ENCODE data around the gene PNPLA3.

Gene PNPLA3

GRCh38 chr22:43882122-43882767 is 41.4 kb upstream of the PNPLA3 start:
- no peak overlapping the region for H2AFZ ChIP-seq (ENCODE audit: insufficient read depth, low read length, poor library complexity)
- H3K18ac ChIP-seq (ENCODE audit: low read length) = no peak overlapping the region
- no peak overlapping the region for H4K91ac ChIP-seq (ENCODE audit: low read depth, low read length)
- no peak overlapping the region for H3K27ac ChIP-seq (ENCODE audit: low read depth, low read length)
- H3K14ac ChIP-seq (ENCODE audit: low read length) = no peak overlapping the region
- H3K9me3 ChIP-seq (ENCODE audit: insufficient read depth, low read depth, low read length) = no peaks in the 10 kb centered on the region
- no peak overlapping the region for H3K4ac ChIP-seq (ENCODE audit: low read depth, low read length)
- no peak overlapping the region for H3K23ac ChIP-seq (ENCODE audit: low read length)
- no peaks in the 10 kb centered on the region for H3K79me1 ChIP-seq (ENCODE audit: low read length)
- no peak overlapping the region for H2BK12ac ChIP-seq (ENCODE audit: low read length)
- no peak overlapping the region for H3K4me2 ChIP-seq (ENCODE audit: low read length)
- H4K12ac ChIP-seq (ENCODE audit: low read depth, low read length) = no peak overlapping the region
- H3K9ac ChIP-seq (ENCODE audit: low read length) = no peak overlapping the region
- no peak overlapping the region for H2BK5ac ChIP-seq (ENCODE audit: low read depth, low read length, poor library complexity)
- no peak overlapping the region for H3K4me3 ChIP-seq (ENCODE audit: low read depth, low read length)
- no peak overlapping the region for H2AK5ac ChIP-seq (ENCODE audit: low read length)
- no CpG with 5 or more reads among the region's 9 CpGs for WGBS (ENCODE audit: extremely low coverage, insufficient coverage, insufficient read length)
- DNase-seq = no peak
- H3K27me3 ChIP-seq (ENCODE audit: insufficient read depth, low read length) = no peaks in the 10 kb centered on the region
- H3K79me2 ChIP-seq (ENCODE audit: control insufficient read depth, insufficient read depth, low read length, poor library complexity) = no peaks in the 10 kb centered on the region
- no peaks in the 10 kb centered on the region for H3K4me1 ChIP-seq (ENCODE audit: control insufficient read depth in 1 of 2, insufficient read depth in 2 of 2, low read length in 2 of 2)
- no peak overlapping the region for H4K8ac ChIP-seq (ENCODE audit: low read depth, low read length)
- no peak overlapping the region for H2BK120ac ChIP-seq (ENCODE audit: insufficient read depth, low read length, poor library complexity)
- no peaks in the 10 kb centered on the region for H3K36me3 ChIP-seq (ENCODE audit: control insufficient read depth in 1 of 2, insufficient read depth in 2 of 2, low read length in 2 of 2)

GRCh38 chr22:43883012-43883661 is 40.5 kb upstream of the PNPLA3 start:
- no peak overlapping the region for H3K4me2 ChIP-seq (ENCODE audit: low read length)
- H3K4me1 ChIP-seq (ENCODE audit: control insufficient read depth in 1 of 2, insufficient read depth in 2 of 2, low read length in 2 of 2) = no peaks in the 10 kb centered on the region
- no peak overlapping the region for H2AFZ ChIP-seq (ENCODE audit: insufficient read depth, low read length, poor library complexity)
- H3K9ac ChIP-seq (ENCODE audit: low read length) = no peak overlapping the region
- no peak overlapping the region for H3K18ac ChIP-seq (ENCODE audit: low read length)
- no peak overlapping the region for H2BK120ac ChIP-seq (ENCODE audit: insufficient read depth, low read length, poor library complexity)
- no peak overlapping the region for H3K14ac ChIP-seq (ENCODE audit: low read length)
- no peak overlapping the region for H4K12ac ChIP-seq (ENCODE audit: low read depth, low read length)
- no peak overlapping the region for H3K23ac ChIP-seq (ENCODE audit: low read length)
- H3K27ac ChIP-seq (ENCODE audit: low read depth, low read length) = no peak overlapping the region
- H2BK5ac ChIP-seq (ENCODE audit: low read depth, low read length, poor library complexity) = no peak overlapping the region
- H4K91ac ChIP-seq (ENCODE audit: low read depth, low read length) = no peak overlapping the region
- H3K4ac ChIP-seq (ENCODE audit: low read depth, low read length) = no peak overlapping the region
- H2BK12ac ChIP-seq (ENCODE audit: low read length) = no peak overlapping the region
- peak; percentile 48 to 63 for DNase-seq
- H4K8ac ChIP-seq (ENCODE audit: low read depth, low read length) = no peak overlapping the region
- H3K79me2 ChIP-seq (ENCODE audit: control insufficient read depth, insufficient read depth, low read length, poor library complexity) = no peaks in the 10 kb centered on the region
- H3K27me3 ChIP-seq (ENCODE audit: insufficient read depth, low read length) = no peaks in the 10 kb centered on the region
- H3K9me3 ChIP-seq (ENCODE audit: insufficient read depth, low read depth, low read length) = no peaks in the 10 kb centered on the region
- H3K36me3 ChIP-seq (ENCODE audit: control insufficient read depth in 1 of 2, insufficient read depth in 2 of 2, low read length in 2 of 2) = no peaks in the 10 kb centered on the region
- no peaks in the 10 kb centered on the region for H3K79me1 ChIP-seq (ENCODE audit: low read length)
- WGBS (ENCODE audit: extremely low coverage, insufficient coverage, insufficient read length) = no CpG with 5 or more reads among the region's 14 CpGs
- no peak overlapping the region for H2AK5ac ChIP-seq (ENCODE audit: low read length)
- no peak overlapping the region for H3K4me3 ChIP-seq (ENCODE audit: low read depth, low read length)

GRCh38 chr22:43883719-43884415 is 39.7 kb upstream of the PNPLA3 start:
- H3K27ac ChIP-seq (ENCODE audit: low read depth, low read length) = no peak overlapping the region
- no peaks in the 10 kb centered on the region for H3K79me2 ChIP-seq (ENCODE audit: control insufficient read depth, insufficient read depth, low read length, poor library complexity)
- H2BK12ac ChIP-seq (ENCODE audit: low read length) = no peak overlapping the region
- H3K4me2 ChIP-seq (ENCODE audit: low read length) = no peak overlapping the region
- no peak overlapping the region for H3K14ac ChIP-seq (ENCODE audit: low read length)
- H3K79me1 ChIP-seq (ENCODE audit: low read length) = no peaks in the 10 kb centered on the region
- no peak overlapping the region for H2AK5ac ChIP-seq (ENCODE audit: low read length)
- no peak overlapping the region for H4K91ac ChIP-seq (ENCODE audit: low read depth, low read length)
- no peaks in the 10 kb centered on the region for H3K4me1 ChIP-seq (ENCODE audit: control insufficient read depth in 1 of 2, insufficient read depth in 2 of 2, low read length in 2 of 2)
- H3K18ac ChIP-seq (ENCODE audit: low read length) = no peak overlapping the region
- H2AFZ ChIP-seq (ENCODE audit: insufficient read depth, low read length, poor library complexity) = no peak overlapping the region
- no peak overlapping the region for H2BK120ac ChIP-seq (ENCODE audit: insufficient read depth, low read length, poor library complexity)
- no peak for DNase-seq
- no peaks in the 10 kb centered on the region for H3K27me3 ChIP-seq (ENCODE audit: insufficient read depth, low read length)
- no peak overlapping the region for H3K9ac ChIP-seq (ENCODE audit: low read length)
- H4K12ac ChIP-seq (ENCODE audit: low read depth, low read length) = no peak overlapping the region
- H3K4me3 ChIP-seq (ENCODE audit: low read depth, low read length) = no peak overlapping the region
- no CpG with 5 or more reads among the region's 17 CpGs for WGBS (ENCODE audit: extremely low coverage, insufficient coverage, insufficient read length)
- H3K23ac ChIP-seq (ENCODE audit: low read length) = no peak overlapping the region
- no peak overlapping the region for H4K8ac ChIP-seq (ENCODE audit: low read depth, low read length)
- H3K9me3 ChIP-seq (ENCODE audit: insufficient read depth, low read depth, low read length) = no peaks in the 10 kb centered on the region
- H3K36me3 ChIP-seq (ENCODE audit: control insufficient read depth in 1 of 2, insufficient read depth in 2 of 2, low read length in 2 of 2) = no peaks in the 10 kb centered on the region
- H3K4ac ChIP-seq (ENCODE audit: low read depth, low read length) = no peak overlapping the region
- no peak overlapping the region for H2BK5ac ChIP-seq (ENCODE audit: low read depth, low read length, poor library complexity)

- Histone ChIP-seq H3K27ac (ENCODE audit: low read depth, low read length) (no peak overlapping the region), H2AFZ (ENCODE audit: insufficient read depth, low read length, poor library complexity) (no peak overlapping the region), H3K4me2 (ENCODE audit: low read length) (no peak overlapping the region), H3K4me1 (ENCODE audit: control insufficient read depth in 1 of 2, insufficient read depth in 2 of 2, low read length in 2 of 2) (no peaks in the 10 kb centered on the region), H2BK120ac (ENCODE audit: insufficient read depth, low read length, poor library complexity) (no peak overlapping the region), H3K79me2 (ENCODE audit: control insufficient read depth, insufficient read depth, low read length, poor library complexity) (no peaks in the 10 kb centered on the region), H4K12ac (ENCODE audit: low read depth, low read length) (no peak overlapping the region), H2AK5ac (ENCODE audit: low read length) (no peak overlapping the region), H4K91ac (ENCODE audit: low read depth, low read length) (no peak overlapping the region), H3K27me3 (ENCODE audit: insufficient read depth, low read length) (no peaks in the 10 kb centered on the region), H3K79me1 (ENCODE audit: low read length) (no peaks in the 10 kb centered on the region), H2BK12ac (ENCODE audit: low read length) (no peak overlapping the region), H3K18ac (ENCODE audit: low read length) (no peak overlapping the region), H4K8ac (ENCODE audit: low read depth, low read length) (no peak overlapping the region), H3K14ac (ENCODE audit: low read length) (no peak overlapping the region), H3K9ac (ENCODE audit: low read length) (no peak overlapping the region), H3K23ac (ENCODE audit: low read length) (no peak overlapping the region), H3K9me3 (ENCODE audit: insufficient read depth, low read depth, low read length) (no peaks in the 10 kb centered on the region), H2BK5ac (ENCODE audit: low read depth, low read length, poor library complexity) (no peak overlapping the region), H3K4me3 (ENCODE audit: low read depth, low read length) (no peak overlapping the region), H3K36me3 (ENCODE audit: control insufficient read depth in 1 of 2, insufficient read depth in 2 of 2, low read length in 2 of 2) (no peaks in the 10 kb centered on the region), H3K4ac (ENCODE audit: low read depth, low read length) (no peak overlapping the region)
- DNase-seq = peak in 1 of 2 donors; percentile 63
- WGBS (ENCODE audit: extremely low coverage, insufficient coverage, insufficient read length) = no CpG with 5 or more reads among the region's 18 CpGs
Observed at GRCh38 chr22:43884600-43885318, 38.8 kb upstream of the PNPLA3 start.
